Measurements from ENCODE around the gene GCGR. TPM values are rescaled to one million over a fixed set of nuclear protein-coding genes. Genes with fewer than 3 reads are reported as not detected.

GCGR gene
- total and polyA plus RNA-seq, 2 of the 13 experiments (the other 11 are each of a cell fraction or from before 2014, with no cell fraction given), result 0.04 to 0.13 TPM

- no peak for TF ChIP-seq ZNF512B (CRISPR knock-in tag; IDR thresholded peaks at IDR 0.05; ENCODE audit: borderline replicate concordance)
- no peak for TF ChIP-seq TCF7L2 (IDR thresholded peaks at IDR 0.05; ENCODE audit: low read depth, low read length)
- peak; percentile 64; the same call in 1 of the 2 replicates for TF ChIP-seq ZNF772 (CRISPR knock-in tag; IDR thresholded peaks at IDR 0.05)
- no peak for TF ChIP-seq FIP1L1 (IDR thresholded peaks at IDR 0.05; ENCODE audit: borderline replicate concordance, insufficient read depth, low read depth, low read length)
- peak; percentile 99 for TF ChIP-seq FOXO4 (CRISPR knock-in tag; conservative IDR thresholded peaks at IDR 0.05)
- TF ChIP-seq ZNF136 (CRISPR knock-in tag; IDR thresholded peaks at IDR 0.05; ENCODE audit: low read depth), result peak; percentile 93; the same call in 1 of the 2 replicates
- TF ChIP-seq ZNF569 (CRISPR knock-in tag; IDR thresholded peaks at IDR 0.05; ENCODE audit: borderline replicate concordance), result no peak
- TF ChIP-seq ZNF687 (CRISPR knock-in tag; IDR thresholded peaks at IDR 0.05), result peak; percentile 97
- peak; percentile 95 for TF ChIP-seq FOXC1 (CRISPR knock-in tag; IDR thresholded peaks at IDR 0.05; ENCODE audit: borderline replicate concordance)
- TF ChIP-seq ZNF550 (CRISPR knock-in tag; IDR thresholded peaks at IDR 0.05; ENCODE audit: borderline replicate concordance), result peak; percentile 92; the same call in 1 of the 2 replicates
- TF ChIP-seq GPN1 (CRISPR knock-in tag; IDR thresholded peaks at IDR 0.05; ENCODE audit: borderline replicate concordance), result no peak
- TF ChIP-seq KAT2B (IDR thresholded peaks at IDR 0.05; ENCODE audit: borderline replicate concordance, low read depth, low read length), result peak; percentile 33; the same call in 1 of the 2 replicates
- TF ChIP-seq KDM1A (CRISPR knock-in tag; IDR thresholded peaks at IDR 0.05), result no peak; the same call in 1 of the 2 replicates
- TF ChIP-seq RBAK (CRISPR knock-in tag; IDR thresholded peaks at IDR 0.05), result peak; percentile 19; the same call in 1 of the 2 replicates
- TF ChIP-seq HDAC6 (IDR thresholded peaks at IDR 0.05; ENCODE audit: low read depth, low read length), result no peak
- TF ChIP-seq TIGD3 (CRISPR knock-in tag; IDR thresholded peaks at IDR 0.05; ENCODE audit: borderline replicate concordance), result no peak
- peak; percentile 50; the same call in 1 of the 2 replicates for TF ChIP-seq MTF1 (CRISPR knock-in tag; IDR thresholded peaks at IDR 0.05)
- no peak for TF ChIP-seq EP300 (IDR thresholded peaks at IDR 0.05; ENCODE audit: low read depth in 2 of 2, low read length in 2 of 2)
- no peak for TF ChIP-seq EP300 (CRISPR knock-in tag; IDR thresholded peaks at IDR 0.05; ENCODE audit: borderline replicate concordance)
Measured at GRCh38 chr17:81833160-81833920, 29.4 kb downstream of the GCGR start, which contains the start of gene MCRIP1 (continued).

Data from HepG2 (cell line).